Right atrium auricular region (tissue), 2 donors: Measurements from ENCODE around the gene DNAH3. TPM values are rescaled to one million over a fixed set of nuclear protein-coding genes. Genes with fewer than 3 reads are reported as not detected.

Experiments used
- DNase-seq: peaks from one replicate; pipeline ENCODE4 v3.0.0-alpha.2; 2019; ENCODE audit warnings: low spot score
- H3K27ac ChIP-seq, 2 donors: fragments of 200-600 bp; sonication (generic); 1 replicate in 1 of 2; 2 replicates in 1 of 2; pipeline ENCODE4 v1.5.1; 2016 to 2019
- H3K27me3 ChIP-seq, 2 donors: fragments of 200-600 bp; sonication (generic); one replicate each; pipeline versions ENCODE4 v1.5.1 to v1.6.0; 2017 to 2019
- H3K36me3 ChIP-seq: fragments of 200-600 bp; sonication (generic); one replicate; pipeline ENCODE4 v1.5.1; 2016
- H3K4me1 ChIP-seq, 2 donors: fragments of 200-600 bp; sonication (generic); one replicate each; pipeline versions ENCODE4 v1.5.1 to v1.6.0; 2017 to 2019
- H3K4me3 ChIP-seq, 2 donors: fragments of 200-600 bp; sonication (generic); 1 replicate in 1 of 2; 2 replicates in 1 of 2; pipeline ENCODE4 v1.5.1; 2017 to 2019; ENCODE audit warnings: mild to moderate bottlenecking in 1 of 2, moderate library complexity in 1 of 2
- H3K9me3 ChIP-seq, 2 donors: fragments of 200-600 bp; sonication (generic); one replicate each; pipeline ENCODE4 v1.5.1; 2019
- total RNA-seq, 2 donors: library from RNA; depleted of rRNA; stranded (reverse); fragments of >200 nt; gene quantifications; one replicate each; pipeline ENCODE4 v1.1.0, GENCODE V29; 2016
- TF ChIP-seq, protein P1 (sequence below), 2 donors: fragments of 200-600 bp; sonication (generic); IDR thresholded peaks; one replicate each; pipeline ENCODE4 v1.5.1; 2019; ENCODE audit warnings: antibody characterized with exemption in 2 of 2

Gene DNAH3
- total RNA-seq, 2 donors from 2014 or later, result 0.20 TPM; not detected in 1

- Histone ChIP-seq H3K4me1 (peaks cover 0 to 38% of the 10 kb centered on the region in 2 donors), H3K27ac (peak overlapping the region; percentile 58 to 84), H3K4me3 (no peak overlapping the region), H3K9me3 (no peaks in the 10 kb centered on the region), H3K27me3 (no peaks in the 10 kb centered on the region), H3K36me3 (no peaks in the 10 kb centered on the region)
- DNase-seq, result no peak
- TF ChIP-seq, protein P1, sequence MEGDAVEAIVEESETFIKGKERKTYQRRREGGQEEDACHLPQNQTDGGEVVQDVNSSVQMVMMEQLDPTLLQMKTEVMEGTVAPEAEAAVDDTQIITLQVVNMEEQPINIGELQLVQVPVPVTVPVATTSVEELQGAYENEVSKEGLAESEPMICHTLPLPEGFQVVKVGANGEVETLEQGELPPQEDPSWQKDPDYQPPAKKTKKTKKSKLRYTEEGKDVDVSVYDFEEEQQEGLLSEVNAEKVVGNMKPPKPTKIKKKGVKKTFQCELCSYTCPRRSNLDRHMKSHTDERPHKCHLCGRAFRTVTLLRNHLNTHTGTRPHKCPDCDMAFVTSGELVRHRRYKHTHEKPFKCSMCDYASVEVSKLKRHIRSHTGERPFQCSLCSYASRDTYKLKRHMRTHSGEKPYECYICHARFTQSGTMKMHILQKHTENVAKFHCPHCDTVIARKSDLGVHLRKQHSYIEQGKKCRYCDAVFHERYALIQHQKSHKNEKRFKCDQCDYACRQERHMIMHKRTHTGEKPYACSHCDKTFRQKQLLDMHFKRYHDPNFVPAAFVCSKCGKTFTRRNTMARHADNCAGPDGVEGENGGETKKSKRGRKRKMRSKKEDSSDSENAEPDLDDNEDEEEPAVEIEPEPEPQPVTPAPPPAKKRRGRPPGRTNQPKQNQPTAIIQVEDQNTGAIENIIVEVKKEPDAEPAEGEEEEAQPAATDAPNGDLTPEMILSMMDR (IDR thresholded peaks at IDR 0.05), result no peak
These were observed 239.3 kb downstream of the DNAH3 start for GRCh38 chr16:20911361-20911760.

- Histone ChIP-seq H3K9me3 (no peaks in the 10 kb centered on the region), H3K27me3 (no peaks in the 10 kb centered on the region), H3K27ac (peak overlapping the region; percentile 58 to 84), H3K4me1 (peaks cover 0 to 43% of the 10 kb centered on the region in 2 donors), H3K36me3 (no peaks in the 10 kb centered on the region), H3K4me3 (no peak overlapping the region)
- TF ChIP-seq, protein P1 (IDR thresholded peaks at IDR 0.05), result no peak
- no peak for DNase-seq
These were observed 239.8 kb downstream of the DNAH3 start for GRCh38 chr16:20910781-20911321.

GRCh38 chr16:20906341-20907255, 244.0 kb downstream of the DNAH3 start:
- Histone ChIP-seq H3K36me3 (no peaks in the 10 kb centered on the region), H3K4me3 (no peak overlapping the region), H3K27me3 (no peaks in the 10 kb centered on the region), H3K27ac (peak overlapping the region; percentile 79 to 86), H3K9me3 (no peaks in the 10 kb centered on the region), H3K4me1 (peaks cover 0 to 70% of the 10 kb centered on the region in 2 donors)
- TF ChIP-seq, protein P1 (IDR thresholded peaks at IDR 0.05), result no peak
- no peak for DNase-seq

DNA sequence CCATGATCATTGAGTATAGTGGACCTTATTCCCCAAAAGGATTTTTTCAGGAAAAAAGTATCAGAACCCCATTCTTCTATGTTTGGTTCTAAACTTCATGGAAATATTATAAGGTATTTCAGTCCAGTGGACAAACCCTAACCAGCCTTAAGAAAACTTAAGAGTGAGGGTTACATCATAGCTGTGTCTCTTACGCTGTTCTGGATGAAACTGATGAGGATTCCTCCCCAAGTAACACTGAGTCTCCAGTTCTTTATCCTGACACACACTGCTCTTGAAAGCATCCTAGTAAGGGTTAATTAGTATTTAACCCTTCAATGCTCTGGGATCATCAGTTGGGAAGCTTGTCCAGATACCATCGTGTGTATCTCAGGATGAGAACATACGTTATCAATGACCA, 245.1 kb downstream of the DNAH3 start:
- no peak for DNase-seq
- peak overlapping the region; percentile 79 to 86 for H3K27ac ChIP-seq
- H3K27me3 ChIP-seq, result no peaks in the 10 kb centered on the region
- no peak overlapping the region for H3K4me3 ChIP-seq
- no peaks in the 10 kb centered on the region for H3K9me3 ChIP-seq
- H3K36me3 ChIP-seq, result no peaks in the 10 kb centered on the region
- TF ChIP-seq, protein P1 (IDR thresholded peaks at IDR 0.05), result no peak
- H3K4me1 ChIP-seq, result peaks cover 0 to 66% of the 10 kb centered on the region in 2 donors

DNA sequence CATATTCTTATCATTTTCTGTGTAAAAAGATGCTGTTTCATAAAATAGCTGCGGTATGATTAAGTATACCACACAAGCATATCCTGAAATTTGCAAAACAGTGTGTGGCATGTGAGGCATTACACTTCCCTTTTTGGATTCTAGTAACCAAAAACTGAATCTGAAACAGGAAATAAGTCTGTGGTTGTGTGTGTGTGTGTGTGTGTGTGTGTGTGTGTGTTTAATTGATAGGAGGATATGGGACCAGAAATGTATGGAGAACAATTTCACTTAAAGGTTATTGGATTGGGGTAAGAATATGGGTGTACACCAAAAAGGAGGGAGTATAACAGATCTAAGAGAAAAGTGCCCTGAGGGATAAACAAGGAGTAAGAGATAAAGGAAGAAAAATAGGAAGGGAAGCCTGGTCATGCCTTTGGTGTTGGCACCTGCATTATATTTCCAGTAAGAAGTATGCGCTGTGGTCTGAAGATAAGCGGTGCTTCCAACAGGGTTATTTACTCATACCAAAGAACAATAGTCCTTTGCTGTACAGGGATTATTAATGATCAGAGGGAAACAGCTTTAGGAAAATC, 246.1 kb downstream of the DNAH3 start:
- H3K9me3 ChIP-seq, result no peaks in the 10 kb centered on the region
- peaks cover 0 to 66% of the 10 kb centered on the region in 2 donors for H3K4me1 ChIP-seq

More for the DNA sequence above, 246.1 kb downstream of the DNAH3 start:
- H3K27me3 ChIP-seq, result no peaks in the 10 kb centered on the region
- H3K36me3 ChIP-seq, result no peaks in the 10 kb centered on the region
- DNase-seq, result no peak
- H3K27ac ChIP-seq, result peak overlapping the region; percentile 79 to 86
- no peak overlapping the region for H3K4me3 ChIP-seq
- TF ChIP-seq, protein P1 (IDR thresholded peaks at IDR 0.05), result no peak
